ENCODE data around the gene MAP2K3. TPM values are rescaled to one million over a fixed set of nuclear protein-coding genes. Genes with fewer than 3 reads are reported as not detected.

Gene MAP2K3
- total RNA-seq, 1 experiment from 2014 or later, result 7.1 TPM

DNA sequence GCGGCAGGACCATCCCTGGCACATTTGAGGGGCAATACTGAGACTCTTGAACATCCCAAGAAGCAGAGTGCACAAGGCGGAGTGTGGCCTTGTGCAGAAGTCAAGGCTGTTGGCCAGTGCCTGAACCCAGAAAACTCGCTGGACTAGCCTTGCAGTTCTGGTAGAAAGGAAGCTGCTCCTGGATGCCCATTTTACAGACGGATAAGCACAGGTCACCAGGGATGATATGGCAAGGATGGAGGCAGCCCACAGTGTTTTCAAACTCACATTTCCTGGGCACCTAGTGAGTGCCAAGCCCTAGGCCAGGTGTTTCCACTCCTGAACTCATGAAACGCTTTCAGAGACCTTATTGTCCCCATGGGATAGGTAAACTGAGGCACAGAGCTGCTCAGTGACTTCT lies 1.7 kb upstream of the MAP2K3 start:
- DNase-seq (ENCODE audit: low read depth), result no peak

DNA sequence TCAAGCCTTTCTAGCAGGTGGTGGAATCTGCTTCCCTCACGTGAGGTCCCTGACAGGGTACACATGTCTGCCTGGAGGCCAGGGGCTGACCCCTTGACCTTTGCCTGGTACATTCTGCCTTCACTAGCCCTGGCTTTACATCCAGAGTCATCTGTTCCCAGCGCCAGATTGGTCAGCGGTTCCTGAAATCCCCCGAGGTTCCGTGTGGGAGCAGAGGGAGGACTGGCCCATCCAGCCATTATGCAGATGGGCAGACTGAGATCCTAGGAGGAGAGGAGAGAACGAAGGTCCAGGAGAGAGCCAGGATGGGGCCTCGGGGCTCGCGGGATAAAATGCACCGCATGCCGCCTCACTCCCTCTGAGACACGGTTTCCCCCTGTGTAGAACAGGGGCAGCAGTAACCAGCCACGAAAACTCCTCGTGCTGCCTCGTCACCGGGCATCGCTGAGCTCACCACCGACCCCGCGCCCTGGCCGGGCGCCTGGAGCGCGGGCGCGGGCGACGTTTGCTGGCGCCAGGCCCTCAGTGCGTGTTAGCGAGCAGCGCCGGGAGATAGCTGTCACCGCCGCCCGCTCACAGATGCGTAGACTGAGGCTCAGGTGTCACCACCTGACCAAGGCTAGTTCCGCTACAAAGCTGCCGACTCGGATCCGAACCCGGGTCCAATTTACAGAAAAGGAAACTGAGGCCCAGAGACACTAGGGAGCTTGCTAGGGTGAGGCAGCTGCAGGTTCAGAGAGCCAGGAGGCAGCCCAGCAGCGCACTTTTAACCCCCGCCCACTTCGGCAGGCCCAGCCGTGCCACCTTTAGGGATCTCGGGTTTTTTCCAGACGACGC lies 811 bp upstream of the MAP2K3 start:
- DNase-seq (ENCODE audit: low read depth), result no peak

DNA sequence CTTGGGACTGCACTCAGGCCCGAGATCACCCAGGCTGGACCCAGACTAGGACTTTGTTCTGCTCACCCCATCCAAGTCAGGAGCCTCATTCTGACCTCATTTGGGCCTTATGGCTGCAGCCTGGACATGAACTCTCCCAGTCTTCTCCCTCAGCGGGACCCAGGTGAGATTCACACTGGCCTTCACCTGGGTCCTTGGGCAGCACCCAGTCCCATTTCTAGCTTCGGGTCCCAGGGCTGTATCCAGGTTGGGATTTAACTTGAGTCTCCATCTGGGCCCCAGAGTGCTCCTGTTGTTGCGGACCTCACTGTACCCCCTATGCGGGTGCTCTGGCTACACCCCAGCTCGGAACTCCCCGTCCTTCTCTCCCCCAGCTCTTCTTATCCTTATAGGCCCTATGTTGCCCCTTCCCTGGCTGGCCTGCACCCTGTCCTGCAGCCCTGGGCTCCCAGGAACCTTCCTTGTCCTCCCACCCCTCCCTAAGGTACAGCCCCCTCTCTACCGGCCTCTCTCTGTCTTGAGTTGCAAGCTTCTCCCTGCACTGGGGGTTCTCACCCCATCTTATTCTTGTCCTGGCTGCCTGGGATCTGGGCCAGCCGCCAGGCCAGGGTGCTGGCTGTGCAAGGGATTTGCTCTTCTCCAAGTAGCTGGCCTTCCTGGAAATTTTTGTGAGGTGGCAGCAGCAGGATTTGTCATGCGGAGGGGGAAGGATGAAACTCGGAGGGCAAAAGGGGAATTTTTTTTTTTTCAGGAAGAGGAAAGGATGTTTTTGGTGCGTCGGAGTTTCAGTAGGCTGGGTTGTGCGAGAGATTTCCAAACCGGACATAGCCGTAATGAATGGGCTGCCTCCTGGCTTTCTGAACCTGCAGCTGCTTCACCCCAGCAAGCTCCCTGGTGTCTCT lies 904 bp downstream of the MAP2K3 start:
- peak; percentile 68 for DNase-seq (ENCODE audit: low read depth)

DNA sequence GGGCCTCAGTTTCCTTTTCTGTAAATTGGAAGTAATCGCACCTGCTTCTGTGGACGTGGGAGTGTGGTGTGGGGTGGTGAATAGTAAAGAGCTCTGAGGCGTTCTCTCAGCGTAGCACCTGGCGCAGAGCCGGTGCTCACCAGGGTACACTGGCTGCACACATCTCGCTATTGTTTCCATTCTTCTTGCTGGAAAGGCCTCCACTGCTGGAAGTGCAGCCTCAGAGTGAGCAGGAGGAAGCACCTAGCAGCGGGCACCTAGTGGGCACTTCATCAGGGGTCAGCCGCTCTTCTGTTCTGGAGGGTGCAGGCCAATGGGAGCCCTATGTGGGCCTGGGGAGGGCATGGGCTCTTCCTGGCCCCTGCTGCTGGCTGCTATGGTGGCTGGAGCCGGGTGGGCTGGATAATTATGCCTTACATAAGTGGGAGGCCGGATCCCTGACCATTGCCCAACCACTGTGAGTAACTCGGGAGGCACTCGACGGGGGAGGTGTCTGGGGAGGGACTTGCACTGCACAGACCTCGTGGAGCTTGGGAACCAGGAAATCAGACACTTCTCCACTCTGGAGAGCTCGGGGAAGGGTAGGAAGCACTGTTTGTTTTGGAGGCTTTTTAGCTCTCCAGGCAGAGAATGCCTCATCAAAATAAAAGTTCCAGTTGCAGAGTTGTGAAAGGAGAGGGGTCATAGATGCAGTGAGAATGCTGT lies 1.7 kb downstream of the MAP2K3 start:
- DNase-seq (ENCODE audit: low read depth), result peak; percentile 95

DNA sequence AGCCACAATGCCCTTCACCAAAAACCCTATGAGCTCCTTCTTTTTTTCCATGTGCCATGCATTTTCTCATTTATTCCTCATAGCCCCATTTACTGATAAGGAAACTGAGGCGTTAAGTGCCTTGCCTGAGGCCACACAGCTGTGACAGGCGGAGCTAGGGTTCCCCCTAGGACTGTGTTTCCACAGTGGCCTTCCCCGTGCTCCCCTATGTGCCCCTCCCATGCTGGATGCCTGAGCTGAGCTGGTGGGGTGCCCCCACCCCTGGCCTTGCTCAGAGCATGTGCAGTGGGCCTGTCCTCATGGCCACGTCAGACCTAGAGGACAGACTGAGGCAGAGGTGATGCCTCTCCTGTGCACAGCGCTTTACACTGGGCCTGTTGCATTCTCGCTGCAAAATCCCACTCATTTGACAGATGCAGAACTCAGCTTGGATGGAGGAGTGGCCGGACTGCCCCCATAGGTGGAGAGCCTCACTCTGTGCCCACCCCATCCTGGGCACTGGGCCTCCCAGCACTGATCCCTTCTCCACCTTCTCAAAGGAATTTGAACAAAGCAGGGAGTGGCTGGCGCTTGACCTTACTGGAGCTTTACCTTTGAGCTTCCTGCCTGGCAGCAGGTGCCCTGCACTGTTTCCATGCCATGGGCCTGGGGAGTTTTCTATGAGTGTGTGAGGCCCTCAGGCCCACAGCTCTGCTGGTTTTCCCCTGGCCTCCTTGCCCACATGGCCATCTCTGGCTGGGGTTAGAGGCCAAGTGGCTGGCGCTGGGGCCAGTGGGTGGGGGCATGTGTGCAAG lies 2.6 kb downstream of the MAP2K3 start:
- no peak for DNase-seq (ENCODE audit: low read depth)

DNA sequence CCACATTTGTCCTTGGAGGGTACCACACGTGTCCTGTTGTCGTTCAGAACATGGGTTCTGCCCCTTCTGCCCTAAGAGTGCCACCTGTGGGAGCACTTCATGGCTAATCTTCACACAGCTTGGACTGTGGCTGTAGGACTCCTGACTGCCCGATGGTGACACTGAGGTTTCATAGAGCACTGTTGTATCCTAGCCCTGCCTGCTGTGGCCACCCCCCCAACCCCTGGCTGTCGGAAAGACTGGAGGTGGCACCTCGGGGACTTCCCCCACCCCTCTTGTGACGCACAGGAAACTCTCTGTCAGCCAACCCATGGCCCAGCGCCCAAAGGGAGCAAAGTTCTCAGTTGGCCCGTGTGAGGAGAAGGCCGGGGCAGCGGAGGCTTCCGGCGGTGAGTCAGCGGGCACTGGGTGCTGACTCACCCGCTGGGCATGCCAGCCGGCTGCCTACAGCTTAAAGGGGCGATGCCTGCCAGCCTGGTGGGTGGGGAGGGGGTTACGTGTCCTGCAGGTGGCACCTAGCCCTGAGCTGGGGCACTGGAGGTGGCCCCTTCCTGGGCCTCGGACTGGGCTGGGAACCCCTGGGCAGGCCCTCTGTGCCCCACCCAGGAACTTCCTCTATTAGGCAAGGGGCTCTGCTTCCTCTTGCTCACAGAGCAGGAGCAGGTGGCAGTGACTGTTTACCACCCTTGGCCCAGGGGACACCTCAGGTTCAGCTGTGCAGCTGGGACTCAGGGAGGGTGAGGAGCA lies 3.4 kb downstream of the MAP2K3 start:
- peak; percentile 97 for DNase-seq (ENCODE audit: low read depth)

DNA sequence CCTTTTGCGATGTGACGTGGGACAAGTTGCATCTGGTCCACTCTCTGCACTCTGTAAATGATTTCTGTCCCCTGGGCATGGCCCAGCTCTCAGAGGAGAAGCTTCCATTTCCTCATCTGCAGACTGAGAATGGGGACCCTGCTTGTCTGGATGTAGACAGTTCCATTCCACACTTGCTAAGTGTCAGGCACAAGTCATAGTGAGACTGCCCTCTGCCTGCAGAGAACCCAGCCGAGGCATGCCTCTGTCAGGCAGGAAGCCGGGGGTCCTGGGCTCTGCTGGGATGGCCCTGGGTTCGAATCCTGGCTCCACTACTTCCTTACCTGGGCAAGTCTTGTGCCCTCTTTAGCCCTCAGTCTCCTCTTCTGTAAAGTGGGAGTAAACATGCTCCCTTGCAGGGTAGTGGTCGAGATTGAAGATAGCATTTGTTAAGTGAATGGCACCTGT lies 4.1 kb downstream of the MAP2K3 start:
- no peak for DNase-seq (ENCODE audit: low read depth)

DNA sequence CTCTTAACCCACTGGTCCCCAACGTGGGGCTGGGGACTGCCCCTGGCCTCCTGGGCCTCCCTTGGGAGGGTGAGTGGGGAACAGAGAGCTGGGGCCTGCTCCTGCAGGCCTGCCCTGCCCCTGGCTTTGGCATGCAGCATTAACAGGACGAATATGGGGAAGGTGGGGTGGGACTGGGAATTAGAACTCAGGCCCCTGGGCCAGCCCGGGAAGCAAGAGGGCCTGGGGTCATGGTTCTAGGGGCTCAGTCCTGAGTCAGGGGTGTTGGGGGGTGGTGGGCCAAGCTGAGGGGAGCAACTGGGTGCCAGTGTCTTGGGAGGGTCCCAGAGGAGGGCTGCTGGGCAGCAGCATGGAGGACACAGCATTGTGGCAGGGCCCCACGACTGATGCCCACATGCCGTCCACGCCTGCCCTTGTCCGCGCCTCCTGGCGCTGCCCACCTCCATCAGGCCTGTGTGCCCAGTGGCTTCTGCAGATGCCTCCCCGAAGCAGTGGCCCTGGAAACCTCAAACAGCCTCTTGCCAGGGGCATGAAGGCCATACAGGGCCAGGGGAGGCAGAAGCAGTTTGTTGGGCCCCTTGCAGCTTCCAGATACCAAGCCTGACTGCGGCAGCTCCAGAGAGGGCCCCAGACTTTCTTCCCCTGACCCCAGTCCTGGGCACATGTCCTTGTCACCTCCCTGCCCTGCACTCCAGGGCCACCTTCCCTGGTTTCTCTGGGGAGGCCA lies 4.8 kb downstream of the MAP2K3 start:
- DNase-seq (ENCODE audit: low read depth), result no peak

DNA sequence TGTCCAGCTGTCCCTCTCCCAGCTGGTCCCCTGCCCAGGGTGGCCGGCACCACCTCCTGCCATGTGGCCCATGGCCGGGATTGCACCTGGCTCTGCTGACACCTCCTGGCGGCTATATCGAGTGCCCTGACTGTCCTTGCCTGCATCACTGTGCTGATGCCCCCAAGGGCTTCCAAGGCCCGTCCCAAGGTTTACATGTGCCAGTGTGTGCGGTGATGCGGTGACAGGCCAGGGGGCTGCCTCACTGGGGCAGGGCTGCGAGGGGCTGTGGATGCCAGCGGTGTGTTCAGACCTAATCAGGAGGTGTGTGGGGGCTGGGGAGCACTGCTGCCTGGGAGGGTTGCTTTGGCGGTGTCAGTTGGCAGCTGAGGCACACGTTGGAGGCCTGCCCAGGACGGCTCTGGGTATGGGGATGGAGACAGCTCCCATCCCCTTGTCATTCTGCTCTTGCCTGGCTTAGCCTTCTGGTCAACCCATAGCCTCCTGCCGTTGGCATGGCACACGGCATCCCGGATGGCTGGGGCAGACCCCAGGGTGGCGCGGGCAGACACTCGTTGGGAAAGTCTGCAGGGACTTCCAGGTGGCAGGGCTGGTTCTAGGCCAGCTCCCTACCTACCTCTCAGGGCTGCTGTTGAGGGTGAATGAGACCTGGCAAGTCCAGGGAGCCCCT lies 5.5 kb downstream of the MAP2K3 start:
- DNase-seq (ENCODE audit: low read depth), result no peak

DNA sequence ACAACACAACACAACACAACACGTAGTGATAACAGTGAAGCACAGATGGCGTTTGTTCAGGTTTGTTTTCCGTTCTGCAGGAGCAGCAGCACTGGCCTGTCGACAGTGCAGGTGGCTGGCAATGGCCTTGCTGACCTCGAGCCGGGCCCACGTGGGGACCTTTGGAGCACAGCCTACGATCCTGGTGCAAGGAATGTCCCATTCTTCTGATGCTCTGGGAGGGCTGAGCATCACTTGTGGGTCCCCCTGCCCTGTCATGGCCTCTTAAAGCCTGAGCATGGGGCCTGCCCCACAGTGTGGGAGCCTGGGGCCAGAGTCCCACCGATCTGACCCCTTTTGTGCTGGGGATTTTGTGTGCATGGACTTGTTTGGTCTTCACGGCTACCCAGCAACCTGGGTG lies 6.8 kb downstream of the MAP2K3 start:
- no peak for DNase-seq (ENCODE audit: low read depth)

DNA sequence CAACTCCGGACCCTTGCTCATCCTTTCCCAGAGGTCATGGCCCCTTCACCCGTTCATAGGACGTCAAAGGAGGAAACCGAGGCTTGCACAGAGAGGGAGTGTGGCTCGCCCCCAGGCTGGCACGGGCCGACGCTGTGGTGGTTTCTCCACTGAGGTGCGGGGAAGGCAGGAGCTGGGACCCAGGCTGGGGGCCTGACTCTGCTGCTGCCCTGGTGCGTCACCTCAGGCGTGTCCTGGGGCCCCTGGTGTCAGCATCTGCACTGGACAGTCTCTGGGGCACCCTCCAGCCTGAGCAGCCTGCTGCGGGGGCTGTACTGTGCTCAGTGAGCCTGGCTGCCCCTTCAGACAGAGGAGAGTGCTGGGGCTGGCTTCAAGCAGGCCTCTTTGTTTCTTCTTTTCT lies 7.4 kb downstream of the MAP2K3 start:
- DNase-seq (ENCODE audit: low read depth), result no peak

DNA sequence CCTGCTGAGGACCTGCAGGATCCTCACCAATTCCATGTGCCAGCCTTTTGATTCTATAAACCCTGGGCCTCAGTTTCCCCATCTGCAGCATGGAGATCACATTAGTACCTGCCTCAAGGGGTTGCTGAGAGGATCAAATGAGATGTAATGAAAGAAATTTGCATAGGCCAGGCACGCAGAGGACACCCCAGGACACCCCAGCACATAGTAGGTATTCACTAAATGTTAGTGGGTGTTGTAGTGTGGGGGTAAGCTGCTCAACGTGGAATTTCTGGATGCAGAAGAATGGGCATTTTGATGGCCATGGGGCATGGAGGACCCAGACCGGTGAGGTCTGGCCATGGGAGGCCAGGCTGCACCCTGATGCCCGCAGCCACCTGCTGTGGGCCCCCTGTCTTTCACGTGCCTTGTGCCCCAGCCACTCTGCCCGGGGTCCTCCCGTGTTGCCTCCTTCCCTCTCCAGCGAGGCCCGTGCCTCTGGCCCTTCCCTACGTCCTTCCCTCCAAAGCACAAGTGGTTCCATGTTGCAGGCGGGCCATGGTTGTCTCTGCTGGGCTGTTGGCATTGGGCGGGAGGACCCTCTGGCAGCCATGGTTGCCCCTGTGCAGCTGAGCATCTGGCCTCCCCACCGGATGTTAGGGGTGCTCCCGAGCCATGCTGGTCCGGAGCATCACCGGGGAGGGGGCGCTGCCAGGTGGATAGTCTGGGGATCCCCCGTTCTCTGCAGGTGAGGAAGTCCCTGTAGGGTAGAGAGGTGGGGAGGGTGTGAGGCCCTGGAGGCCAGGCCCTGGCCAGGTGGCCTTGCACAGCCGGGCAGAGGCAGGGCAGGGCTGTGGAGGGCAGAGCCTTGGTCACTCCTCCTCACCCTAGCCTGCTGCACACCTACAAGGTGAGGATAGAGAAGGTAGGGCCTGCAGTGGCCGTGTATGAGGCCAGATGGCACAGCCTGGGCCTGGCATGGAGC lies 8.6 kb downstream of the MAP2K3 start:
- no peak for DNase-seq (ENCODE audit: low read depth)

DNA sequence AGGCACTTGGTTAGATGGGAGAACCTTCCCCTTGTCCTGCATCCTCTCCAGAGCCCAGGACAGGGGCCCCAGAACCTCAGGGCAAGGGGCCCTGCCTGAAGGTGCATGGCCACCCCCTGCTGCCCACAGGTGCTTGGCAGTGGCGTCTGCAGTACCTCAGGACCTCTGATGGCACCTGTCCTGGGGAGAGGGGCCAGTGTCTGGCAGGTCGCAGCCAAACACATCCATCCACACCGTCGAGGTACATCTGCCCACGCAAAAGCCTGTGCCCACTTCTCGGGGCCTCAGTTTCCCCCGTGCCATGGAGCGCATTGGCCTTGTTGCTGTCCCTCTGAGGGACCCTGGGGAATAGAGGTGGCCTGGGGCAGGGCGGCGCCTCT lies 9.3 kb downstream of the MAP2K3 start:
- no peak for DNase-seq (ENCODE audit: low read depth)

DNA sequence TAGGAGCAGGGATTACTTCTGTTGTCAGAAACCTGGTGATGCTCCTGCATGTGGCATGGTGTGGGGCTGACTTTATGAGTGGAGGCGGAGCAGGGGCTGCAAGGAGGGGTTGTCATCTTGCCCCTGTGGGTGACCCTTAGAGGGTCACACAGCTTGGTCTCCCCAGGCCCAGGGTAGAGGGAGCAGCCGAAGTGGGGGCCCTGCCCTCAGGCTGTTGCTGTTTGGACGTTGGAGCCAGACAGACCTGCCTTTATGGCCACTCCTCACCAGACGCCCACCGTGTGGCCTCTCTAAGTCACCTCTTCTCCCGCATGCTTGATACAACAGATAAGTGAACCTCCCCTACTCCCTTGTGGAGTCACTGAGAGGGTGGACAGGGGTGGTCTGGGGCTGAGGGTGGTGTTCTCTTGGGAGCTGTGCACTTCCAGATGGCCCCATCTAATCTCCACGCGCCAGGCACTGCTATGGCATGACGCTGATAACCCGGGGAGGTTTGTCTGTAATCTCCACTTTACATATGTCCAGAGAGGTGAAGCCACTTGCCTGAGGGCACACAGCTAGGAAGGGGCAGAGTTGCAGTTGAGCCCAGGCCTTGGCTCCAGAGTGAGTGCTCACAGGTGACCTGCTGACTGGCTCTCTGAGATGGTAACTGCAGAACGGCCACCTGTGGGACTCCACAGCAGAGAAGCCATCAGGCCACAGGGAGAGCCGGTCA lies 10.0 kb downstream of the MAP2K3 start:
- DNase-seq (ENCODE audit: low read depth), result no peak

DNA sequence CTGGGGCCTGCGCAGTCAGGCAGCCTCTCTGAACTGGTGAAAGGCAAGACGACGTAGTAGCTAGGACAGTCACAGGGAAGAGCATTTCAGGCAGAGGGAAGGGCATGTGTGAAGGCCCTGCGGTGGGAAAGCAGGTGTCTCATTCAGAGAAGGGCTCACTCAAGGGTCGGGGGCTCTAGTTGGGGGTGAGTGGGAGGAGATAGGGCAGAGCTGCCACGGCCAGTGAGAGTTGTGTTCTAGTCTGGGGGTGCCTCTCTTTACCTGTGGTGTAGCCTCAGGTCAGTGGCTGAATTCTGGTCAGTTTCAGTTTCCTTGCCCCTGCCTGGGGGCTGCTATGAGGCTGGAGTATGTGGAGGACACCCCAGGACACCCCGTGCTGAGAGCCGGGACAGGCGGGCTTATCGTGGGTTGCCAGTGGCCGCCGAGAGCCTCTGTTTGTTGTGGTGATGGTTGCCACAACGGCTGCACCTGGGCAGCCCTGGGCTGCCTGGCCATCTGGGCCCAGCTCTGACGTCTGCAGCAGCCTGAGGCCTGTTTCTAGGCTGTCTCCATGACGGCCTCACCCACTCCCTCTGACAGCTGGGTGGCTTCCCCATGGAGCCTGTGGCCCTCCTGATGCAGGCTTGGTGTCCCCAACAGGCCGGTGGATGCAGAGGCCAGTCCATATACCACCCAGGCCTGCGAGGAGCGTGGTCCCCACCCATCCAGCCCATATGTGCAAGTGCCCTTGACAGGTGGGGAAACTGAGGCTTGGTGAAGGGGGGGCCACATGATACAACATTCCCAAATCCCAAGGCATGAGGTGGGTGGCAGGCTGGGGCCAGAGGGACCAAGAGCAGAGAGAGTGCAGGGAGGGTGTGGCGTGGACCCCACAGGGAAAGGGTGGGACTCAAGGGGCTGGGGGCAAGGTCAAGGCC lies 10.8 kb downstream of the MAP2K3 start:
- DNase-seq (ENCODE audit: low read depth), result peak; percentile 75
